Measurements from ENCODE around the gene RFX6.

RFX6 gene

GRCh38 chr6:116963972-116964371 lies 86.9 kb downstream of the RFX6 start:
- Histone ChIP-seq H3K27ac (replicated peaks) (no peak overlapping the region), H3K27me3 (ENCODE audit: insufficient read depth, poor library complexity, severe bottlenecking) (peaks cover 8% of the 10 kb centered on the region), H3K4me3 (replicated peaks; ENCODE audit: insufficient read depth, low read length) (no peak overlapping the region)
- TF ChIP-seq REST (IDR thresholded peaks at IDR 0.05; ENCODE audit: insufficient replicate concordance, low read depth) = no peak
- TF ChIP-seq GABPA (IDR thresholded peaks at IDR 0.05; ENCODE audit: low read depth) = no peak
- no peak for TF ChIP-seq SPI1 (IDR thresholded peaks at IDR 0.05; ENCODE audit: borderline replicate concordance, low read depth)
- DNase-seq (ENCODE audit: low read depth in 1 of 2, low spot score in 1 of 2) = no peak

GRCh38 chr6:116966675-116967576 lies 89.9 kb downstream of the RFX6 start:
- Histone ChIP-seq H3K27ac (replicated peaks) (no peak overlapping the region), H3K27me3 (ENCODE audit: insufficient read depth, poor library complexity, severe bottlenecking) (peaks cover 2% of the 10 kb centered on the region), H3K4me3 (replicated peaks; ENCODE audit: insufficient read depth, low read length) (no peak overlapping the region)
- TF ChIP-seq POLR2AphosphoS5 (IDR thresholded peaks at IDR 0.05; ENCODE audit: low read depth) (no peak), GABPA (IDR thresholded peaks at IDR 0.05; ENCODE audit: low read depth) (no peak), CTCF (IDR thresholded peaks at IDR 0.05; ENCODE audit: insufficient read depth, low read length) (no peak)
- no peak for DNase-seq (ENCODE audit: low read depth in 1 of 2, low spot score in 1 of 2)

GRCh38 chr6:116969211-116969863 lies 92.3 kb downstream of the RFX6 start:
- DNase-seq (ENCODE audit: low read depth in 1 of 2, low spot score in 1 of 2) = peak; percentile 18 to 41
- H3K27me3 ChIP-seq (ENCODE audit: insufficient read depth, poor library complexity, severe bottlenecking) = peaks cover 2% of the 10 kb centered on the region
- H3K4me3 ChIP-seq (replicated peaks; ENCODE audit: insufficient read depth, low read length) = no peak overlapping the region
- peak; percentile 37 for TF ChIP-seq CTCF (IDR thresholded peaks at IDR 0.05; ENCODE audit: insufficient read depth, low read length)
- TF ChIP-seq REST (IDR thresholded peaks at IDR 0.05; ENCODE audit: insufficient replicate concordance, low read depth) = no peak
- no peak overlapping the region for H3K27ac ChIP-seq (replicated peaks)

GRCh38 chr6:116971959-116972358 lies 94.9 kb downstream of the RFX6 start:
- no peaks in the 10 kb centered on the region for H3K27me3 ChIP-seq (ENCODE audit: insufficient read depth, poor library complexity, severe bottlenecking)
- no peak overlapping the region for H3K27ac ChIP-seq (replicated peaks)
- peak in 1 of 2 experiments; percentile 31 for DNase-seq (ENCODE audit: low read depth in 1 of 2, low spot score in 1 of 2)
- TF ChIP-seq REST (IDR thresholded peaks at IDR 0.05; ENCODE audit: insufficient replicate concordance, low read depth) (no peak), POLR2AphosphoS5 (IDR thresholded peaks at IDR 0.05; ENCODE audit: low read depth) (no peak), GABPA (IDR thresholded peaks at IDR 0.05; ENCODE audit: low read depth) (no peak), SPI1 (IDR thresholded peaks at IDR 0.05; ENCODE audit: borderline replicate concordance, low read depth) (no peak), CTCF (IDR thresholded peaks at IDR 0.05; ENCODE audit: insufficient read depth, low read length) (no peak)
- no peak overlapping the region for H3K4me3 ChIP-seq (replicated peaks; ENCODE audit: insufficient read depth, low read length)
